ENCODE measurements around the gene VEGFD.

The VEGFD gene

GRCh38 chrX:15410947-15411346, 26.7 kb upstream of the VEGFD start:
- Histone ChIP-seq H3K4me2 (no peak overlapping the region), H3K9ac (no peak overlapping the region), H3K79me2 (ENCODE audit: insufficient read depth, low read depth) (no peaks in the 10 kb centered on the region), H3K27ac (no peak overlapping the region), H3K27me3 (ENCODE audit: insufficient read depth, low read depth) (no peaks in the 10 kb centered on the region), H3K4me3 (IDR thresholded peaks at IDR 0.05; ENCODE audit: insufficient read depth, low read depth, low read length) (no peak overlapping the region), H2AFZ (ENCODE audit: low read depth) (no peak overlapping the region), H4K20me1 (ENCODE audit: insufficient read depth) (no peaks in the 10 kb centered on the region), H3K36me3 (ENCODE audit: insufficient read depth) (no peaks in the 10 kb centered on the region), H3K4me1 (ENCODE audit: low read depth, poor library complexity, severe bottlenecking) (no peaks in the 10 kb centered on the region)
- TF ChIP-seq CTCF (conservative IDR thresholded peaks at IDR 0.05; ENCODE audit: low read depth, low read length) = no peak

DNA sequence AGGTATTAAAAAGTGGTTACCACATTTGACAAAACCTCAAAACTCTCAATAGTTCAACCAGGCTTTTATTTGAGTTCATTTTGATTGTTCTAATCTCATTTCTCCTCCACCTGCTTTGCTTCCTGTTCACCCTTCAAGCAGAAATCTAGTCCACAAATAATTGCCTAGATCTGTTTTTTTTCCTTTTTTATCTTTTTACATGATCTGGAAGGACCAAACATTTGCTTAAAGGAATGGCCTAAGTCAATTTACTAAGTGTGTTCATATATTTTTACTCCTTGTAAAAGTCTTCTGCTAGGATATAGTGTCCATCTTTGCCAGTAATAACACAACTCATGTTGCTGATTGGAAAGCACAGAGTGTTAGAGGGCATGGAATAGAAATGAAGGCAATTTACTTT, 26.2 kb upstream of the VEGFD start:
- no peaks in the 10 kb centered on the region for H4K20me1 ChIP-seq (ENCODE audit: insufficient read depth)

DNA sequence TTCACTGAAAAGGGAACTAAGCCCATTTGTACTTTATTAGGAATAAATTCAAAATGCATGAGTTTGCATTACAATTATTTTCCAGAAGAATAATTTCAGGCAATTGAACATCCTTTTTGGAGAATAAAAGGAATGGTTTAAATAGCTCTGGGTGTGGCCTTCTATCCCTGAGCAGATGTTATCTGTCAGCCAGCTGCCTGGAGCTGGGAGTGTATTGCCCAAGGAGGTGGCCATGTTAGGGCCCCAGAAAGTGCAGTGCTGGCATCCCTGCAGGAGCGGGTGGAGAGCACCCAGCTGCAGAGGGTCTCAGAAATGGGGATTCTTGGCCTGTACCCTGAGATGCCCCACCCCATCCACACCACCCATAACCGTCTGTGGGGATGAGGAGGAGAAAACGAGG, 21.6 kb upstream of the VEGFD start:
- no peaks in the 10 kb centered on the region for H4K20me1 ChIP-seq (ENCODE audit: insufficient read depth)
- H3K36me3 ChIP-seq (ENCODE audit: insufficient read depth) = no peaks in the 10 kb centered on the region
- H3K4me2 ChIP-seq = no peak overlapping the region
- H2AFZ ChIP-seq (ENCODE audit: low read depth) = no peak overlapping the region
- no peak overlapping the region for H3K4me3 ChIP-seq (IDR thresholded peaks at IDR 0.05; ENCODE audit: insufficient read depth, low read depth, low read length)
- H3K4me1 ChIP-seq (ENCODE audit: low read depth, poor library complexity, severe bottlenecking) = no peaks in the 10 kb centered on the region
- no peak overlapping the region for H3K9ac ChIP-seq
- H3K27ac ChIP-seq = no peak overlapping the region
- H3K79me2 ChIP-seq (ENCODE audit: insufficient read depth, low read depth) = no peaks in the 10 kb centered on the region
- TF ChIP-seq CTCF (conservative IDR thresholded peaks at IDR 0.05; ENCODE audit: low read depth, low read length) = no peak
- H3K27me3 ChIP-seq (ENCODE audit: insufficient read depth, low read depth) = no peaks in the 10 kb centered on the region

More for the DNA sequence above, 26.2 kb upstream of the VEGFD start:
- Histone ChIP-seq H3K4me3 (IDR thresholded peaks at IDR 0.05; ENCODE audit: insufficient read depth, low read depth, low read length) (no peak overlapping the region), H3K27ac (no peak overlapping the region), H2AFZ (ENCODE audit: low read depth) (no peak overlapping the region), H3K4me1 (ENCODE audit: low read depth, poor library complexity, severe bottlenecking) (no peaks in the 10 kb centered on the region), H3K79me2 (ENCODE audit: insufficient read depth, low read depth) (no peaks in the 10 kb centered on the region), H3K36me3 (ENCODE audit: insufficient read depth) (no peaks in the 10 kb centered on the region), H3K9ac (no peak overlapping the region), H3K4me2 (no peak overlapping the region), H3K27me3 (ENCODE audit: insufficient read depth, low read depth) (no peaks in the 10 kb centered on the region)
- no peak for TF ChIP-seq CTCF (conservative IDR thresholded peaks at IDR 0.05; ENCODE audit: low read depth, low read length)

- no peak overlapping the region for H3K27ac ChIP-seq
- no peaks in the 10 kb centered on the region for H3K36me3 ChIP-seq (ENCODE audit: insufficient read depth)
- no peaks in the 10 kb centered on the region for H4K20me1 ChIP-seq (ENCODE audit: insufficient read depth)
- H3K4me3 ChIP-seq (IDR thresholded peaks at IDR 0.05; ENCODE audit: insufficient read depth, low read depth, low read length) = no peak overlapping the region
- TF ChIP-seq CTCF (conservative IDR thresholded peaks at IDR 0.05; ENCODE audit: low read depth, low read length) = no peak
- no peaks in the 10 kb centered on the region for H3K4me1 ChIP-seq (ENCODE audit: low read depth, poor library complexity, severe bottlenecking)
- no peak overlapping the region for H2AFZ ChIP-seq (ENCODE audit: low read depth)
- no peak overlapping the region for H3K4me2 ChIP-seq
- H3K9ac ChIP-seq = no peak overlapping the region
- H3K79me2 ChIP-seq (ENCODE audit: insufficient read depth, low read depth) = no peaks in the 10 kb centered on the region
- no peaks in the 10 kb centered on the region for H3K27me3 ChIP-seq (ENCODE audit: insufficient read depth, low read depth)
These were observed 20.3 kb upstream of the VEGFD start for GRCh38 chrX:15404401-15405096.

All from KMS-11 (cell line).